Hepatocyte (in vitro differentiated cells): Measurements from ENCODE around the gene LRRC47. TPM values are rescaled to one million over a fixed set of nuclear protein-coding genes. Genes with fewer than 3 reads are reported as not detected.

ENCODE experiments used
- DNase-seq: peaks from one replicate; pipeline ENCODE4 v3.0.0-alpha.2; 2016; ENCODE audit warnings: low spot score
- H2AFZ ChIP-seq: fragments of 200-600 bp; sonication (generic); 2 replicates; pipeline ENCODE4 v1.6.0; 2016; ENCODE audit warnings: antibody characterized with exemption, mild to moderate bottlenecking
- H3K27ac ChIP-seq: fragments of 200-600 bp; sonication (generic); 2 replicates; pipeline ENCODE4 v1.5.1; 2016; ENCODE audit warnings: mild to moderate bottlenecking
- H3K27me3 ChIP-seq: fragments of 200-600 bp; sonication (generic); 2 replicates; pipeline ENCODE4 v1.6.1; 2016
- H3K36me3 ChIP-seq: fragments of 200-600 bp; sonication (generic); replicated peaks from 2 replicates; pipeline ENCODE4 v1.5.1; 2016; ENCODE audit warnings: low read depth; ENCODE audit not compliant: insufficient read depth
- H3K4me1 ChIP-seq: fragments of 200-600 bp; sonication (generic); 2 replicates; pipeline ENCODE4 v1.5.1; 2016; ENCODE audit warnings: mild to moderate bottlenecking, moderate library complexity; ENCODE audit not compliant: insufficient read depth
- H3K4me2 ChIP-seq: fragments of 200-600 bp; sonication (generic); 2 replicates; pipeline ENCODE4 v1.6.0; 2016
- H3K4me3 ChIP-seq: fragments of 200-600 bp; sonication (generic); 2 replicates; pipeline ENCODE4 v1.5.1; 2016; ENCODE audit warnings: mild to moderate bottlenecking
- H3K79me2 ChIP-seq: fragments of 200-600 bp; sonication (generic); 2 replicates; pipeline ENCODE4 v1.6.0; 2017; ENCODE audit warnings: mild to moderate bottlenecking
- H3K9me2 ChIP-seq: fragments of 200-600 bp; sonication (generic); replicated peaks from 2 replicates; pipeline ENCODE4 v1.6.0; 2017; ENCODE audit warnings: mild to moderate bottlenecking; ENCODE audit not compliant: insufficient read depth
- H3K9me3 ChIP-seq: fragments of 200-600 bp; sonication (generic); 2 replicates; pipeline ENCODE4 v1.5.1; 2016; ENCODE audit warnings: low read depth, mild to moderate bottlenecking
- H4K20me1 ChIP-seq: fragments of 200-600 bp; sonication (generic); 2 replicates; pipeline ENCODE4 v1.6.0; 2016; ENCODE audit warnings: mild to moderate bottlenecking; ENCODE audit not compliant: insufficient read depth, poor library complexity, severe bottlenecking
- CTCF ChIP-seq: fragments of 200-600 bp; sonication (generic); IDR thresholded peaks from 2 replicates; pipeline ENCODE4 v1.5.1; 2016; ENCODE audit warnings: antibody characterized with exemption, mild to moderate bottlenecking; ENCODE audit not compliant: poor library complexity
- EZH2 ChIP-seq: fragments of 200-600 bp; sonication (generic); IDR thresholded peaks from 2 replicates; pipeline ENCODE4 v1.6.1; 2016; ENCODE audit warnings: antibody characterized with exemption, mild to moderate bottlenecking, borderline replicate concordance
- EZH2phosphoT487 ChIP-seq: fragments of 200-600 bp; sonication (generic); IDR thresholded peaks from one replicate; pipeline ENCODE4 v1.6.1; 2018; ENCODE audit warnings: antibody characterized with exemption, mild to moderate bottlenecking, low read depth, moderate library complexity; ENCODE audit not compliant: unreplicated experiment, severe bottlenecking
- WGBS: methylation state at CpG from one replicate; pipeline ENCODE4 v1.1.6; 2016; ENCODE audit warnings: low lambda C conversion rate; ENCODE audit errors: missing lambda C conversion rate; 5-methylcytosine and 5-hydroxymethylcytosine counted together
- polyA plus RNA-seq: library from polyadenylated mRNA; unstranded; fragments of >200 nt; fragmentation: Nextera tagmentation; extraction: Ambion mirVana; gene quantifications from 2 replicates; pipeline ENCODE4 v1.2.1, GENCODE V29; 2016
- total RNA-seq: library from RNA; depleted of rRNA; stranded (reverse); fragments of >200 nt; gene quantifications from 2 replicates; pipeline ENCODE4 v1.2.3, GENCODE V29; 2014

LRRC47 gene
- total and polyA plus RNA-seq, 2 experiments from 2014 or later: 36.2 to 38.8 TPM

GRCh38 chr1:3745071-3745470 lies 51.2 kb downstream of the LRRC47 start:
- DNase-seq: no peak
- WGBS: 94% methylated on average over 12 of the region's 12 CpGs
- H3K4me2 ChIP-seq: peak overlapping the region; percentile 99
- no peaks in the 10 kb centered on the region for H3K27me3 ChIP-seq
- no peaks in the 10 kb centered on the region for H3K36me3 ChIP-seq
- H4K20me1 ChIP-seq: no peaks in the 10 kb centered on the region
- TF ChIP-seq EZH2 (no peak), EZH2phosphoT487 (no peak), CTCF (no peak)
- no peak overlapping the region for H3K4me3 ChIP-seq
- no peaks in the 10 kb centered on the region for H3K9me2 ChIP-seq
- peaks cover under 1% of the 10 kb centered on the region for H3K4me1 ChIP-seq
- no peak overlapping the region for H3K27ac ChIP-seq
- peaks cover 19% of the 10 kb centered on the region for H3K79me2 ChIP-seq
- no peak overlapping the region for H2AFZ ChIP-seq
- H3K9me3 ChIP-seq: no peaks in the 10 kb centered on the region

- no peak for DNase-seq
- H3K4me1 ChIP-seq: no peaks in the 10 kb centered on the region
- no peaks in the 10 kb centered on the region for H3K9me3 ChIP-seq
- 94% methylated on average over 10 of the region's 10 CpGs for WGBS
- no peak overlapping the region for H2AFZ ChIP-seq
- H3K9me2 ChIP-seq: no peaks in the 10 kb centered on the region
- peaks cover 19% of the 10 kb centered on the region for H3K79me2 ChIP-seq
- no peak overlapping the region for H3K4me3 ChIP-seq
- TF ChIP-seq EZH2phosphoT487 (no peak), CTCF (no peak), EZH2 (no peak)
- no peaks in the 10 kb centered on the region for H3K27me3 ChIP-seq
- no peaks in the 10 kb centered on the region for H3K36me3 ChIP-seq
- H4K20me1 ChIP-seq: no peaks in the 10 kb centered on the region
- no peak overlapping the region for H3K27ac ChIP-seq
- peak overlapping the region; percentile 99 for H3K4me2 ChIP-seq
Measured at GRCh38 chr1:3744646-3745045, 51.7 kb downstream of the LRRC47 start.

GRCh38 chr1:3743826-3744225 lies 52.5 kb downstream of the LRRC47 start:
- Histone ChIP-seq H3K36me3 (no peaks in the 10 kb centered on the region), H3K27ac (no peak overlapping the region), H3K79me2 (peaks cover 19% of the 10 kb centered on the region), H3K4me1 (no peaks in the 10 kb centered on the region), H3K27me3 (no peaks in the 10 kb centered on the region), H3K4me2 (no peak overlapping the region), H3K4me3 (no peak overlapping the region), H2AFZ (no peak overlapping the region), H4K20me1 (no peaks in the 10 kb centered on the region), H3K9me2 (no peaks in the 10 kb centered on the region), H3K9me3 (no peaks in the 10 kb centered on the region)
- no peak for DNase-seq
- TF ChIP-seq CTCF (no peak), EZH2phosphoT487 (no peak), EZH2 (no peak)
- 97% methylated on average over 12 of the region's 12 CpGs for WGBS

GRCh38 chr1:3743421-3743820 lies 52.9 kb downstream of the LRRC47 start:
- no peaks in the 10 kb centered on the region for H3K36me3 ChIP-seq
- H4K20me1 ChIP-seq: no peaks in the 10 kb centered on the region
- no peak overlapping the region for H2AFZ ChIP-seq
- no peaks in the 10 kb centered on the region for H3K27me3 ChIP-seq
- TF ChIP-seq EZH2 (no peak), EZH2phosphoT487 (no peak)
- no peaks in the 10 kb centered on the region for H3K4me1 ChIP-seq
- WGBS: 94% methylated on average over 4 of the region's 4 CpGs
- no peak for DNase-seq
- no peaks in the 10 kb centered on the region for H3K9me3 ChIP-seq
- no peak overlapping the region for H3K4me3 ChIP-seq
- H3K9me2 ChIP-seq: no peaks in the 10 kb centered on the region
- H3K27ac ChIP-seq: no peak overlapping the region
- peaks cover 19% of the 10 kb centered on the region for H3K79me2 ChIP-seq
- no peak overlapping the region for H3K4me2 ChIP-seq
